ENCODE results near the gene LAMTOR2. TPM values are rescaled to one million over a fixed set of nuclear protein-coding genes. Genes with fewer than 3 reads are reported as not detected.
A peak's percentile ranks its signal among the peaks of the same experiment; 100 is the strongest.

Gene LAMTOR2
- total RNA-seq, 1 experiment from 2014 or later, result 60.2 TPM

- H3K4me1 ChIP-seq (ENCODE audit: control insufficient read depth in 1 of 2, insufficient read depth in 2 of 2, low read length in 2 of 2), result peaks cover 6 to 24% of the 10 kb centered on the region in 2 experiments; a peak in 3 of 4 replicates
- peaks cover 33% of the 10 kb centered on the region for H3K79me2 ChIP-seq (ENCODE audit: insufficient read depth, low read length)
- RAD21 ChIA-PET (ENCODE audit: low non-redundant PET in 1 of 2, low total read pairs in 2 of 2, uncharacterized antibody in 2 of 2, unreplicated experiment in 2 of 2), result no interaction called here
- H4K20me1 ChIP-seq (ENCODE audit: insufficient read depth), result no peaks in the 10 kb centered on the region
- H3K36me3 ChIP-seq (ENCODE audit: control insufficient read depth in 1 of 2, insufficient read depth in 2 of 2, low read length in 2 of 2), result no peaks in the 10 kb centered on the region; a peak in 1 of 4 replicates
- POLR2A ChIA-PET, result no interaction called here
- H3K9me3 ChIP-seq (ENCODE audit: control insufficient read depth in 1 of 2, insufficient read depth in 1 of 2, low read depth in 1 of 2, low read length in 2 of 2), result no peaks in the 10 kb centered on the region
- intact Hi-C loops (cut with micrococcal nuclease), result loop anchor here (2.0 kb wide), 1 partner anchor 35 kb away; the partner anchor contains the start of gene SSR2
- ATAC-seq, result no peak
- CTCF ChIA-PET, result no interaction called here
- H3K27ac ChIP-seq (ENCODE audit: low read depth, low read length), result peak overlapping the region; percentile 92
- H3K9me2 ChIP-seq (ENCODE audit: insufficient read depth), result no peaks in the 10 kb centered on the region
- peak overlapping the region; percentile 100 for H3K4me2 ChIP-seq (ENCODE audit: low read length)
- H2AFZ ChIP-seq (ENCODE audit: low read depth, low read length, poor library complexity, severe bottlenecking), result no peak overlapping the region
- TSS peak; percentile 69 for BruUV-seq (replicated peaks)
- H3K4me3 ChIP-seq (replicated peaks in 1 of 2; ENCODE audit: low read depth in 1 of 2, low read length in 2 of 2), result peak overlapping the region; percentile 89 to 95
- TF ChIP-seq RAD21 (IDR thresholded peaks at IDR 0.05; ENCODE audit: low read depth) (no peak), EZH2 (IDR thresholded peaks at IDR 0.05) (no peak), ZNF274 (IDR thresholded peaks at IDR 0.05; ENCODE audit: low read depth, low read length) (no peak), POLR2AphosphoS5 (IDR thresholded peaks at IDR 0.05; ENCODE audit: low read depth, low read length) (no peak), JUND (IDR thresholded peaks at IDR 0.05) (no peak)
- TF ChIP-seq, protein P1, sequence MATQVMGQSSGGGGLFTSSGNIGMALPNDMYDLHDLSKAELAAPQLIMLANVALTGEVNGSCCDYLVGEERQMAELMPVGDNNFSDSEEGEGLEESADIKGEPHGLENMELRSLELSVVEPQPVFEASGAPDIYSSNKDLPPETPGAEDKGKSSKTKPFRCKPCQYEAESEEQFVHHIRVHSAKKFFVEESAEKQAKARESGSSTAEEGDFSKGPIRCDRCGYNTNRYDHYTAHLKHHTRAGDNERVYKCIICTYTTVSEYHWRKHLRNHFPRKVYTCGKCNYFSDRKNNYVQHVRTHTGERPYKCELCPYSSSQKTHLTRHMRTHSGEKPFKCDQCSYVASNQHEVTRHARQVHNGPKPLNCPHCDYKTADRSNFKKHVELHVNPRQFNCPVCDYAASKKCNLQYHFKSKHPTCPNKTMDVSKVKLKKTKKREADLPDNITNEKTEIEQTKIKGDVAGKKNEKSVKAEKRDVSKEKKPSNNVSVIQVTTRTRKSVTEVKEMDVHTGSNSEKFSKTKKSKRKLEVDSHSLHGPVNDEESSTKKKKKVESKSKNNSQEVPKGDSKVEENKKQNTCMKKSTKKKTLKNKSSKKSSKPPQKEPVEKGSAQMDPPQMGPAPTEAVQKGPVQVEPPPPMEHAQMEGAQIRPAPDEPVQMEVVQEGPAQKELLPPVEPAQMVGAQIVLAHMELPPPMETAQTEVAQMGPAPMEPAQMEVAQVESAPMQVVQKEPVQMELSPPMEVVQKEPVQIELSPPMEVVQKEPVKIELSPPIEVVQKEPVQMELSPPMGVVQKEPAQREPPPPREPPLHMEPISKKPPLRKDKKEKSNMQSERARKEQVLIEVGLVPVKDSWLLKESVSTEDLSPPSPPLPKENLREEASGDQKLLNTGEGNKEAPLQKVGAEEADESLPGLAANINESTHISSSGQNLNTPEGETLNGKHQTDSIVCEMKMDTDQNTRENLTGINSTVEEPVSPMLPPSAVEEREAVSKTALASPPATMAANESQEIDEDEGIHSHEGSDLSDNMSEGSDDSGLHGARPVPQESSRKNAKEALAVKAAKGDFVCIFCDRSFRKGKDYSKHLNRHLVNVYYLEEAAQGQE (IDR thresholded peaks at IDR 0.05; ENCODE audit: low read depth), result no peak
- DNase-seq (ENCODE audit: low read depth, low spot score), result no peak
- peak overlapping the region; percentile 94 for H3K9ac ChIP-seq (ENCODE audit: low read length)
- H3K27me3 ChIP-seq (ENCODE audit: insufficient read depth, low read length), result no peaks in the 10 kb centered on the region
Measured at GRCh38 chr1:156055281-156056048, 883 bp downstream of the LAMTOR2 start.

Measured in HCT116 (cell line).